NCI-H2029 (cell line): ENCODE data around the gene B2M.
"Not testable (repeated sequence)": the region's sequence is repeated elsewhere in the genome, so short reads cannot be mapped to it uniquely, and the experiment has no call there.

Source experiments
- DNase-seq: peaks from one replicate; lab custom pipeline; 2025; lab: John Stamatoyannopoulos, UW

Gene B2M

GRCh38 chr15:44698641-44699040, 12.7 kb upstream of the B2M start:
- DNase-seq, result no peak

DNA sequence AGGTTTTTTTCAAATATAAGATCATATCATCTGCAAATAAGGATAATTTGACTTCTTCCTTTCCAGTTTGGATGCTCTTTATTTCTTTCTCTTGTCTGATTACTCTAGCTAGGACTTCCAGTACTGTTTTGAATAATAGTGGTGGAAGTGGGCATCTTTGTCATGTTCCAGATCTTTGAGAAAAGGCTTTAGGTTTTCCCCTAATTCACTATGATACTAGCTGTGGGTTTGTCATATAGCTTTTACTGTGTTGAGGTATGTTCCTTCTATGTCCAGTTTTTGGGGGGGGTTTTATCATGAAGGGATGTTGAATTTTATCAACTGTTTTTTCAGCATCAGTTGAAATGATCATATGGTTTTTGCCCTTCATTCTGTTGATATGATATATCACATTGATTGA, 10.6 kb upstream of the B2M start:
- not testable (repeated sequence) for DNase-seq

- no peak for DNase-seq
These were observed 5.3 kb upstream of the B2M start for GRCh38 chr15:44705986-44706385.

DNA sequence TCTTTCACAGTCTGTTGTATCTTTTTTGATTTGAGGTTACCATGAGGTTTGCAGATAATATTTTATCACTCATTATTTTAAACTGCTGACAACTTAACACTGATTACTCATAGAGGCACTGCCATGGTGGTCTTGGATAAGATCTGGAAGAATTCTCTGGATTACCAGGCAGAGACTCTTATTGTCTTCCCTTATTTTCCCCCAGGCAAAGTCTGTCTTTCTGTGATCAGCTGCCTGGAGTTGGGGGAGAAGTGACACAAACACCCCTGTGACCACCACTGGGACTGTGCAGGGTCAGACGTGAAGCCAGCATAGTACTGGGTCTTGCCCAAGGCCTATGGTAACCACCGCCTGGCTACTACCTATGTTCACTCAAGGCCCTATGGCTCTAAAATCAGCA, 4.9 kb upstream of the B2M start:
- DNase-seq, result no peak

- DNase-seq, result no peak
These were observed 4.2 kb upstream of the B2M start for GRCh38 chr15:44706946-44707636.

DNA sequence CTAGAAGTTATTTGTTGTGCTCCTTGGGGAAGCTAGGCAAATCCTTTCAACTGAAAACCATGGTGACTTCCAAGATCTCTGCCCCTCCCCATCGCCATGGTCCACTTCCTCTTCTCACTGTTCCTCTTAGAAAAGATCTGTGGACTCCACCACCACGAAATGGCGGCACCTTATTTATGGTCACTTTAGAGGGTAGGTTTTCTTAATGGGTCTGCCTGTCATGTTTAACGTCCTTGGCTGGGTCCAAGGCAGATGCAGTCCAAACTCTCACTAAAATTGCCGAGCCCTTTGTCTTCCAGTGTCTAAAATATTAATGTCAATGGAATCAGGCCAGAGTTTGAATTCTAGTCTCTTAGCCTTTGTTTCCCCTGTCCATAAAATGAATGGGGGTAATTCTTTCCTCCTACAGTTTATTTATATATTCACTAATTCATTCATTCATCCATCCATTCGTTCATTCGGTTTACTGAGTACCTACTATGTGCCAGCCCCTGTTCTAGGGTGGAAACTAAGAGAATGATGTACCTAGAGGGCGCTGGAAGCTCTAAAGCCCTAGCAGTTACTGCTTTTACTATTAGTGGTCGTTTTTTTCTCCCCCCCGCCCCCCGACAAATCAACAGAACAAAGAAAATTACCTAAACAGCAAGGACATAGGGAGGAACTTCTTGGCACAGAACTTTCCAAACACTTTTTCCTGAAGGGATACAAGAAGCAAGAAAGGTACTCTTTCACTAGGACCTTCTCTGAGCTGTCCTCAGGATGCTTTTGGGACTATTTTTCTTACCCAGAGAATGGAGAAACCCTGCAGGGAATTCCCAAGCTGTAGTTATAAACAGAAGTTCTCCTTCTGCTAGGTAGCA, 851 bp upstream of the B2M start:
- no peak for DNase-seq

- DNase-seq, result no peak
These were observed 527 bp downstream of the B2M start for GRCh38 chr15:44711743-44712345.

DNA sequence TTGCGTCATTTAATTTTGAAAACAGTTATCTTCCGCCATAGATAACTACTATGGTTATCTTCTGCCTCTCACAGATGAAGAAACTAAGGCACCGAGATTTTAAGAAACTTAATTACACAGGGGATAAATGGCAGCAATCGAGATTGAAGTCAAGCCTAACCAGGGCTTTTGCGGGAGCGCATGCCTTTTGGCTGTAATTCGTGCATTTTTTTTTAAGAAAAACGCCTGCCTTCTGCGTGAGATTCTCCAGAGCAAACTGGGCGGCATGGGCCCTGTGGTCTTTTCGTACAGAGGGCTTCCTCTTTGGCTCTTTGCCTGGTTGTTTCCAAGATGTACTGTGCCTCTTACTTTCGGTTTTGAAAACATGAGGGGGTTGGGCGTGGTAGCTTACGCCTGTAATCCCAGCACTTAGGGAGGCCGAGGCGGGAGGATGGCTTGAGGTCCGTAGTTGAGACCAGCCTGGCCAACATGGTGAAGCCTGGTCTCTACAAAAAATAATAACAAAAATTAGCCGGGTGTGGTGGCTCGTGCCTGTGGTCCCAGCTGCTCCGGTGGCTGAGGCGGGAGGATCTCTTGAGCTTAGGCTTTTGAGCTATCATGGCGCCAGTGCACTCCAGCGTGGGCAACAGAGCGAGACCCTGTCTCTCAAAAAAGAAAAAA, 1.2 kb downstream of the B2M start:
- DNase-seq, result peak; percentile 72

DNA sequence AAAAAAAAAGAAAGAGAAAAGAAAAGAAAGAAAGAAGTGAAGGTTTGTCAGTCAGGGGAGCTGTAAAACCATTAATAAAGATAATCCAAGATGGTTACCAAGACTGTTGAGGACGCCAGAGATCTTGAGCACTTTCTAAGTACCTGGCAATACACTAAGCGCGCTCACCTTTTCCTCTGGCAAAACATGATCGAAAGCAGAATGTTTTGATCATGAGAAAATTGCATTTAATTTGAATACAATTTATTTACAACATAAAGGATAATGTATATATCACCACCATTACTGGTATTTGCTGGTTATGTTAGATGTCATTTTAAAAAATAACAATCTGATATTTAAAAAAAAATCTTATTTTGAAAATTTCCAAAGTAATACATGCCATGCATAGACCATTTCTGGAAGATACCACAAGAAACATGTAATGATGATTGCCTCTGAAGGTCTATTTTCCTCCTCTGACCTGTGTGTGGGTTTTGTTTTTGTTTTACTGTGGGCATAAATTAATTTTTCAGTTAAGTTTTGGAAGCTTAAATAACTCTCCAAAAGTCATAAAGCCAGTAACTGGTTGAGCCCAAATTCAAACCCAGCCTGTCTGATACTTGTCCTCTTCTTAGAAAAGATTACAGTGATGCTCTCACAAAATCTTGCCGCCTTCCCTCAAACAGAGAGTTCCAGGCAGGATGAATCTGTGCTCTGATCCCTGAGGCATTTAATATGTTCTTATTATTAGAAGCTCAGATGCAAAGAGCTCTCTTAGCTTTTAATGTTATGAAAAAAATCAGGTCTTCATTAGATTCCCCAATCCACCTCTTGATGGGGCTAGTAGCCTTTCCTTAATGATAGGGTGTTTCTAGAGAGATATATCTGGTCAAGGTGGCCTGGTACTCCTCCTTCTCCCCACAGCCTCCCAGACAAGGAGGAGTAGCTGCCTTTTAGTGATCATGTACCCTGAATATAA, 2.0 kb downstream of the B2M start:
- DNase-seq, result no peak

DNA sequence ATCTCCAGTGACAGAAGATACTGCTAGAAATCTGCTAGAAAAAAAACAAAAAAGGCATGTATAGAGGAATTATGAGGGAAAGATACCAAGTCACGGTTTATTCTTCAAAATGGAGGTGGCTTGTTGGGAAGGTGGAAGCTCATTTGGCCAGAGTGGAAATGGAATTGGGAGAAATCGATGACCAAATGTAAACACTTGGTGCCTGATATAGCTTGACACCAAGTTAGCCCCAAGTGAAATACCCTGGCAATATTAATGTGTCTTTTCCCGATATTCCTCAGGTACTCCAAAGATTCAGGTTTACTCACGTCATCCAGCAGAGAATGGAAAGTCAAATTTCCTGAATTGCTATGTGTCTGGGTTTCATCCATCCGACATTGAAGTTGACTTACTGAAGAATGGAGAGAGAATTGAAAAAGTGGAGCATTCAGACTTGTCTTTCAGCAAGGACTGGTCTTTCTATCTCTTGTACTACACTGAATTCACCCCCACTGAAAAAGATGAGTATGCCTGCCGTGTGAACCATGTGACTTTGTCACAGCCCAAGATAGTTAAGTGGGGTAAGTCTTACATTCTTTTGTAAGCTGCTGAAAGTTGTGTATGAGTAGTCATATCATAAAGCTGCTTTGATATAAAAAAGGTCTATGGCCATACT, 4.0 kb downstream of the B2M start:
- no peak for DNase-seq

DNA sequence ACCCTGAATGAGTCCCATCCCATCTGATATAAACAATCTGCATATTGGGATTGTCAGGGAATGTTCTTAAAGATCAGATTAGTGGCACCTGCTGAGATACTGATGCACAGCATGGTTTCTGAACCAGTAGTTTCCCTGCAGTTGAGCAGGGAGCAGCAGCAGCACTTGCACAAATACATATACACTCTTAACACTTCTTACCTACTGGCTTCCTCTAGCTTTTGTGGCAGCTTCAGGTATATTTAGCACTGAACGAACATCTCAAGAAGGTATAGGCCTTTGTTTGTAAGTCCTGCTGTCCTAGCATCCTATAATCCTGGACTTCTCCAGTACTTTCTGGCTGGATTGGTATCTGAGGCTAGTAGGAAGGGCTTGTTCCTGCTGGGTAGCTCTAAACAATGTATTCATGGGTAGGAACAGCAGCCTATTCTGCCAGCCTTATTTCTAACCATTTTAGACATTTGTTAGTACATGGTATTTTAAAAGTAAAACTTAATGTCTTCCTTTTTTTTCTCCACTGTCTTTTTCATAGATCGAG, 4.5 kb downstream of the B2M start:
- DNase-seq, result no peak

DNA sequence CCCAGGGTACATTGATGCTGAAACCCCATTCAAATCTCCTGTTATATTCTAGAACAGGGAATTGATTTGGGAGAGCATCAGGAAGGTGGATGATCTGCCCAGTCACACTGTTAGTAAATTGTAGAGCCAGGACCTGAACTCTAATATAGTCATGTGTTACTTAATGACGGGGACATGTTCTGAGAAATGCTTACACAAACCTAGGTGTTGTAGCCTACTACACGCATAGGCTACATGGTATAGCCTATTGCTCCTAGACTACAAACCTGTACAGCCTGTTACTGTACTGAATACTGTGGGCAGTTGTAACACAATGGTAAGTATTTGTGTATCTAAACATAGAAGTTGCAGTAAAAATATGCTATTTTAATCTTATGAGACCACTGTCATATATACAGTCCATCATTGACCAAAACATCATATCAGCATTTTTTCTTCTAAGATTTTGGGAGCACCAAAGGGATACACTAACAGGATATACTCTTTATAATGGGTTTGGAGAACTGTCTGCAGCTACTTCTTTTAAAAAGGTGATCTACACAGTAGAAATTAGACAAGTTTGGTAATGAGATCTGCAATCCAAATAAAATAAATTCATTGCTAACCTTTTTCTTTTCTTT, 5.8 kb downstream of the B2M start:
- no peak for DNase-seq

DNA sequence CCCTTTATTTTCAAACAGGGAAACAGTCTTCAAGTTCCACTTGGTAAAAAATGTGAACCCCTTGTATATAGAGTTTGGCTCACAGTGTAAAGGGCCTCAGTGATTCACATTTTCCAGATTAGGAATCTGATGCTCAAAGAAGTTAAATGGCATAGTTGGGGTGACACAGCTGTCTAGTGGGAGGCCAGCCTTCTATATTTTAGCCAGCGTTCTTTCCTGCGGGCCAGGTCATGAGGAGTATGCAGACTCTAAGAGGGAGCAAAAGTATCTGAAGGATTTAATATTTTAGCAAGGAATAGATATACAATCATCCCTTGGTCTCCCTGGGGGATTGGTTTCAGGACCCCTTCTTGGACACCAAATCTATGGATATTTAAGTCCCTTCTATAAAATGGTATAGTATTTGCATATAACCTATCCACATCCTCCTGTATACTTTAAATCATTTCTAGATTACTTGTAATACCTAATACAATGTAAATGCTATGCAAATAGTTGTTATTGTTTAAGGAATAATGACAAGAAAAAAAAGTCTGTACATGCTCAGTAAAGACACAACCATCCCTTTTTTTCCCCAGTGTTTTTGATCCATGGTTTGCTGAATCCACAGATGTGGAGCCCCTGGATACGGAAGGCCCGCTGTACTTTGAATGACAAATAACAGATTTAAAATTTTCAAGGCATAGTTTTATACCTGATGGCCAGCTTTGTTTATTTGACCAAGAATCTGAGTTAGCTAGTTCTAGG, 7.0 kb downstream of the B2M start:
- DNase-seq, result no peak

GRCh38 chr15:44718927-44719292, 7.6 kb downstream of the B2M start:
- no peak for DNase-seq

- DNase-seq, result no peak
These were observed 8.1 kb downstream of the B2M start for GRCh38 chr15:44719293-44719999.

GRCh38 chr15:44720000-44720435, 8.7 kb downstream of the B2M start:
- not testable (repeated sequence) for DNase-seq

DNA sequence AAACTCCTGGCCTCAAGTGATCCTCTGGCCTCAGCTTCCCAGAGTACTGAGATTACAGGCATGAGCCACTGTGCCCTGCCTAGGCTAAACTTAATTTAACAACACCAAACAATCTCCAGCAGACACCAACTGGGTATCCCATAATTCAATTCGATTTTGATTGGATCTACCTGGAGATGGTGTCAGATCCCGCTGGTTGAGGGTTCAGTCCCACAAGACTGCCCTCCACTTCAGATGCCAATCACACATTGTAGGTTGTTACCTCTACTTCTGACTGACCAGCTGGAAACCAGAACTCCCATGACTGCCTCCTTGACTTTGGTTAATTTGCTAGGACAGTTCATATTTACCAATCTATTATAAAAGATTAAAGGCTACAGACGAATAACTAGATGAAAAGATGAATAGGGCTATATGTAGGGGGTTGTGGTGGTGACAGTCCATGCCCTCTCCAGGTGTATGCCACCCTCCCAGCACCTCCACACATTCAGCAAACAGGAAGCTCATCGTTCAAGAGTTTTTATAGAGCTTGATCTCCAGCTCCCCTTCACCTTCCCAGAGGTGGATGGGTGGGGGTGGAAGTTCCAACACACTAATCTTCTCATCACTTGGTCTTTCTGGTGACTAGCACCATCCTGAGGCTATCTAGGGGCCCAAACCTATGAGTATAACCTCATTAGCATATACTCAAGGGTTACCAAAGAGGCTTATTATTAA, 9.3 kb downstream of the B2M start:
- no peak for DNase-seq

DNA sequence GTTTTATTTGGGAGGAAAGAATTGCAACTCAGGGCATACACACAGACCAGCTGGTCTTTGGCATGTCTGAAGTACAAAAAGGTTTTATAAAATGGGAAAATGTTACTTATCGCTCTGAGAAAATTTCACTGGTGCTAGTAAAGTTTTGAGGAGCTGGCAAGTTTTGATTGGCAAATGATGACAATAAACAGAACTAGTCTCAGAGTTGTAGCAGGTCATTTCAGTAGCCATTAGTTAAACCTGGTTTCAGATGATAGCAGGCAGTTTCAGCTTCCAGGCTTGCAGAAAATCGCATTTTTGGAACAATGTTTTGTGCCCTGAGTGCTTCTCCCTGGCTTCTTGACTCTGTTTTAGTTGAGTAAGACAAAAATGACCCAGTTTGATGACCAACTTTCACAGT, 10.7 kb downstream of the B2M start:
- no peak for DNase-seq
